Activated T-helper 2 cell treated with anti-CD3 and anti-CD28 coated beads, Interferon-gamma antibody, Interleukin-2, Interleukin-4, amounts not matched to agents 10 μg/mL and 5 μg/mL and 100 μg/mL, durations not matched to agents 14 hours and 24 hours and 36 hours (primary cell): ENCODE measurements around the gene GALNT10. TPM values are rescaled to one million over a fixed set of nuclear protein-coding genes. Genes with fewer than 3 reads are reported as not detected.

Experiments
- DNase-seq: peaks from one replicate; pipeline ENCODE4 v3.0.0; 2021; ENCODE audit warnings: low spot score
- H3K27ac Mint-ChIP-seq: one replicate; pipeline ENCODE4 v1.8.0; 2021; ENCODE audit warnings: mixed read lengths
- H3K27me3 Mint-ChIP-seq: one replicate; pipeline ENCODE4 v1.8.0; 2021; ENCODE audit warnings: low read depth, mixed read lengths
- H3K36me3 Mint-ChIP-seq: one replicate; pipeline ENCODE4 v1.8.0; 2021; ENCODE audit warnings: low read depth, mixed read lengths
- H3K4me1 Mint-ChIP-seq: one replicate; pipeline ENCODE4 v1.8.0; 2021; ENCODE audit warnings: low read depth, mixed read lengths
- H3K4me3 Mint-ChIP-seq: one replicate; pipeline ENCODE4 v1.8.0; 2021; ENCODE audit warnings: low read depth, mild to moderate bottlenecking, moderate library complexity, mixed read lengths
- H3K9me3 Mint-ChIP-seq: one replicate; pipeline ENCODE4 v1.8.0; 2021; ENCODE audit warnings: mixed read lengths
- intact Hi-C: fragments of 100-400 bp; cut with micrococcal nuclease; formaldehyde crosslinking; loops from one replicate; pipeline ENCODE4 v1.15.1; 2023
- total RNA-seq: library from RNA; stranded (reverse); gene quantifications from 2 replicates; pipeline ENCODE4 v1.2.3, GENCODE V29; 2022

GALNT10 gene
- total RNA-seq, 1 donor from 2014 or later = 35.5 TPM

DNA sequence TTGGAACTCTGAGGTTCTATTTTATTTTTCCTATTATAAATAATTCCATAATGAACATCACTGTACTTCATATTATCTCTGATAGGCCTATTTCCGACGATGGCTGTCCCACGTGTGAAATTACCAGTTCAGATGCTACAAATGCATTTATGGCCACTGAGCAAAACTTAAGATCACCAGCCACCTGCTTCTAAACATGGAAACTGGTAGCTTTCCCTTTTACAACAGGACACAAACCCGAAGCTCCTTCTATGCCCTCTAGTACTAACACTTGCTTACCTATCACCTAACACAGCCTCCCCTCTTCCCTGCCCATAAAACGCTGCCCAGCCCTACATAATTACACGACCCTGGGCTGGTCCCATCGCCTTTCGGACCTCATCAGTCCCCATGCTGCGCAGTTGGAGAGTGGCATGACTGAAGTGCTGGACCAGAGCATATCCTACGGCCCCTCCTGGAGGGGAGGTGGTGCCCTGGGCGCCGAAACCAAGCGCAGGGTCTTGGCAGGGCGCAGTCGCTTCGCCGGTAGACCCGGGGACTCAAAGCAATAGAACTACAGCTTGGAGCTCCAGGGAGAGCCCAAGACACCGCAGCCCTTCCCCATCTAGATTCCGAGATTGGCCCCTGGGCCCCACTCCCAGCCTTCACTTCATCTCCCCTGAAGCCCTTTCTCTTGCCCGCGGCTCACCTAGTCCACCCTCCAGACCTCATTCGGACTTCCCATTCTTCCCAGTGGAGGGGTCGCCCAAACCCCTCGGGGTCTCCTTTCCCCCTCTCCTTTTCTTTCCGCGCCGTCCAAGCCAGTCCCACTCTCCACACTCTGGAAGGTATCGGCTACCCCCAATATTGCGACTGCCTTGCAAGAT lies 254.3 kb downstream of the GALNT10 start:
- Mint-ChIP-seq H3K9me3 (no peaks in the 10 kb centered on the region), H3K4me3 (peak overlapping the region; percentile 98), H3K36me3 (peaks cover 28% of the 10 kb centered on the region), H3K27ac (peak overlapping the region; percentile 94), H3K4me1 (peaks cover 28% of the 10 kb centered on the region), H3K27me3 (no peaks in the 10 kb centered on the region)
- DNase-seq = peak; percentile 10
- intact Hi-C loops = loop anchor here (1.0 to 10.0 kb wide), 6 partner anchors 250 to 500 kb away; partner anchors contain the start of genes CNOT8, FAM114A2, GALNT10 and LARP1

- DNase-seq = peak; percentile 96
- H3K4me1 Mint-ChIP-seq = peaks cover 31% of the 10 kb centered on the region
- intact Hi-C loops = loop anchor here (1.0 to 10.0 kb wide), 6 partner anchors 251 to 499 kb away; partner anchors contain the start of genes CNOT8, FAM114A2, GALNT10 and LARP1
- H3K4me3 Mint-ChIP-seq = peak within 1 kb of the TSS; percentile 98
- no peaks in the 10 kb centered on the region for H3K27me3 Mint-ChIP-seq
- H3K36me3 Mint-ChIP-seq = peaks cover 28% of the 10 kb centered on the region
- peak within 1 kb of the TSS; percentile 94 for H3K27ac Mint-ChIP-seq
- no peaks in the 10 kb centered on the region for H3K9me3 Mint-ChIP-seq
Observed at GRCh38 chr5:154445422-154446194, 255.1 kb downstream of the GALNT10 start, which contains the start of gene SAP30L. Gene SAP30L (plus strand): TSS chr5:154445997. CDS start chr5:154446605, 608 bp downstream.

DNA sequence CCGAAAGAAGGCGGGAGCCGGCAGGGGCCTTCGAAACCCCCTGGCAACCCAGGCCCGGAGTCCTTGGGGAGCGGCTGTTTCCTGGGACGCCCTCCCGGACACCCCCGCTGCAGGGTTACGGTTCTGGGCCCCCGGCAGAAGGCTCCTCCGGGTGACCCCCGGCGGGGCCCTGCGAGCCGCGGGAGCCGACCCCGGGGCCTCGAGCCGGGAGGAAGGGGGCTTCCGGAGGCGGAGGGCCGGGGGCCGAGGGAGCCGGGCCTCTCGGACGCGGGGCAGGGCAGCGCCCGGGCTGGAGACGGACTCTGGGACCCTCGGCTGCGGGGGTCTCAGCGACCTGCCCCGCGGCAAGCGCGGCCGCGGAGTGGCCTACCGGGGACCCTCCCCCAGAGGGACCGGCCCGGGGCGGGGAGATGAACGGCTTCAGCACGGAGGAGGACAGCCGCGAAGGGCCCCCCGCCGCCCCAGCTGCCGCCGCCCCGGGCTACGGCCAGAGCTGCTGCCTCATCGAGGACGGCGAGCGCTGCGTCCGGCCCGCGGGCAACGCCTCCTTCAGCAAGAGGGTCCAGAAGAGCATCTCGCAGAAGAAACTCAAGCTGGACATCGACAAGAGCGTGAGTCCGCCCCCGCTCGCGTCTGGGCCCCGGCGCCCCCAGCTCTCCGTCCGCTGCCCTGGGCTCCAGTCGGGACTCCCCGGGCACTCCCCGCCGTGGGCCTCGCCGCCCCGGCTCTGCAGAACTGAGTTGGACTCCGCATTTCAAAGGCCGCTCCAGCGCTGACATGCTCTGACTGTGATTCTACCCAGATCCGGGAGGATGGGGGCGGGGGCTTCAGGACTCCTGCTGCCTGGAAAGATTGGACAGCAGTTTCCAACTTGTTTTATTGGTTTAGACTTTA lies 255.9 kb downstream of the GALNT10 start:
- no peaks in the 10 kb centered on the region for H3K9me3 Mint-ChIP-seq
- H3K4me1 Mint-ChIP-seq = peaks cover 32% of the 10 kb centered on the region
- H3K27me3 Mint-ChIP-seq = no peaks in the 10 kb centered on the region
- intact Hi-C loops = loop anchor here (5.0 to 10.0 kb wide), 3 partner anchors 252 to 498 kb away; partner anchors contain the start of genes GALNT10, LARP1 and MRPL22
- H3K4me3 Mint-ChIP-seq = peak overlapping the region; percentile 90
- peak overlapping the region; percentile 8 for H3K27ac Mint-ChIP-seq
- DNase-seq = peak; percentile 20
- peaks cover 29% of the 10 kb centered on the region for H3K36me3 Mint-ChIP-seq

DNA sequence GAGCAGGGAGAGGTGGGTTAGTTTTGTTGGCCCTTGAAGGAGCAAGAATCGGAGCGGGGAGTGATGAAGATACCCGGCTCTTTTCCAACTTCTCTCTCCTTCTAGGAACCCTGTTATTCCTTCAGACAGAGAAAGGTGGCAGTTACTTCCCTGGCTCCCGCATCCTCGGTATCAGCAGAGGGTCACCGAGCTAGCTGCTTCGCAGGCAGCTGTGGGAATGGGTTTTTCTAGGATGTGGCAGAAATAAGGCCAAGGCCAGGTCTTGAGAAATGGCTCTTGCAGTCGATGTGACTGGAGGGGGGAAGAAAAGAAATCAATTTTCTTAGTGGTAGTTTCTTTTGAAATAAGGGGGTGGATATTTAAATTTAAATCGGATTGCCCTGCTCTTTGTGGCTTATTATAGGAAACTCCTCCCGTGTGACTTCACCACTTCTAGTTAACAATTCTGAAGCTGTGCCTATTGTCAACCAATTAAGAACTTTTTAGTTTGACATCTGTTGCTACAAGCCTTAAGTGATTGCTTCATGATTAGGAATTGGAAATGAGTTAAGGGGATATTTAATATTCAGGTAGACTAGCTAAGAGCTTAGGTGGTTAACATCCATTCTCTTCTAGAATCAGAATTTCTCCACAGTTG lies 256.7 kb downstream of the GALNT10 start:
- no peaks in the 10 kb centered on the region for H3K27me3 Mint-ChIP-seq
- H3K36me3 Mint-ChIP-seq = peaks cover 26% of the 10 kb centered on the region
- H3K9me3 Mint-ChIP-seq = no peaks in the 10 kb centered on the region
- H3K4me3 Mint-ChIP-seq = peak overlapping the region; percentile 90
- peaks cover 30% of the 10 kb centered on the region for H3K4me1 Mint-ChIP-seq
- H3K27ac Mint-ChIP-seq = peak overlapping the region; percentile 18
- intact Hi-C loops = loop anchor here (5.0 to 10.0 kb wide), 3 partner anchors 252 to 498 kb away; partner anchors contain the start of genes GALNT10, LARP1 and MRPL22
- DNase-seq = no peak

DNA sequence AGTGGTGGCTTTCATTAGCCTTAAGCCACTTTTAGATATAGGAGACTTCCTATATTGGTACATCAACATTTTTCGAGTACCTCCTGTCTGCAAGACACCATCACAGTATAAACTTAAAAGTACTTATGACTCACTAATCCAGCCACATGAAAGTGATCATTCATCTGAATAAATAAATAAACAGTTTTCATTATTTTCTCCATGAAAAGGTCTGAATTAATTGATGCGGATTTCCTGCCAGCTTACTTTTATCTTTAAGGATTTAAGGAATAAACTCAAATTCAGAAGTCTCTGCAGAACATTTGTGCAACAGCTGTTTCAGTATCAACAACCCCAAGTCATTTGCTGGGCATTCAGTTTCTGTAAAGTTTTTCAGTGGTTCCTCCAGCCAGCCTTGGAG lies 259.3 kb downstream of the GALNT10 start:
- Mint-ChIP-seq H3K4me1 (peaks cover 23% of the 10 kb centered on the region), H3K27me3 (no peaks in the 10 kb centered on the region), H3K4me3 (no peak overlapping the region), H3K9me3 (no peaks in the 10 kb centered on the region), H3K36me3 (peaks cover 40% of the 10 kb centered on the region), H3K27ac (no peak overlapping the region)
- intact Hi-C loops = loop anchor here (5.0 to 10.0 kb wide), 3 partner anchors 255 to 495 kb away; partner anchors contain the start of genes GALNT10, LARP1 and MRPL22
- no peak for DNase-seq

DNA sequence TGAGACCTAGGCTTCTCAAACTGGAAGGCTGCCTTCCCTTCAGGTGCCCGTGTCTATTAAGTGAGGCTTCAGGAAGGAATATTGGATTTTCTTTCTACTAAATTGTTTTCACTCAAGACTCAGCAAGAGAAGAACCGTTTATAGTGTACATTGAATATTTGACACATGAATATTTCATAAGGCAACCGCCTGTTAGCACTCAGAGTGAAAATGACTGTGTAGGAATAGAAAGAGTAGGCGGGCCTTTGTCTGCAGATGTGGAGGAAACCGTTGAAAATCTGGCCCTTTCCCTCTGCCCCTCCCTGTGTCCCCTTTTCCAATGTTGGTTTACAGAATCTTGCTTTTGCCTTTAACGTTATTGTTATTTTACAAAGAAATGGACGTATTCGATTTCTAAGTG lies 261.4 kb downstream of the GALNT10 start:
- H3K27ac Mint-ChIP-seq = no peak overlapping the region
- H3K27me3 Mint-ChIP-seq = no peaks in the 10 kb centered on the region
- H3K4me3 Mint-ChIP-seq = no peak overlapping the region
- no peaks in the 10 kb centered on the region for H3K9me3 Mint-ChIP-seq
- peaks cover 54% of the 10 kb centered on the region for H3K36me3 Mint-ChIP-seq
- intact Hi-C loops = no loop called here
- no peak for DNase-seq
- peaks cover 23% of the 10 kb centered on the region for H3K4me1 Mint-ChIP-seq

- intact Hi-C loops = no loop called here
- peaks cover 57% of the 10 kb centered on the region for H3K36me3 Mint-ChIP-seq
- H3K27me3 Mint-ChIP-seq = no peaks in the 10 kb centered on the region
- H3K4me1 Mint-ChIP-seq = peaks cover 3% of the 10 kb centered on the region
- H3K27ac Mint-ChIP-seq = no peak overlapping the region
- no peak overlapping the region for H3K4me3 Mint-ChIP-seq
- DNase-seq = no peak
- H3K9me3 Mint-ChIP-seq = no peaks in the 10 kb centered on the region
Observed at GRCh38 chr5:154455585-154455984, 265.1 kb downstream of the GALNT10 start.

DNA sequence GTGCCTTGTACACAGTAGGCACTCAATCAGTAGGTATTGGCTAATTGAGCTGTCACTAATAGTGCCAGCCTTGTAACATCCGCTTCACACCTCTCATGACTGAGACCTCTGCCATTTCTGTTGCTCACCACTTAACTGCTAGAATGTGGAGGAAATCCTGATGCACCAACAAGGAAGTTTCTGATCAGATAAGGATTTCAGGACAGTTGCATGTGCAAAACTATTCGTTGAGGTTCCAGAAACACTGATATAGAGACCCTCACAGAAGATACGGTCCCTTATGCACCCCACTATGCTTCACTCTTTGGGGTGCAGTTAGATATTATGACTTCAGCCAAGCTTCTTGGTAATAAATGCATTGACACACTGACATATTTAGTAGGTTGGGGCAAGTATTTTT lies 266.0 kb downstream of the GALNT10 start:
- Mint-ChIP-seq H3K4me1 (peaks cover 3% of the 10 kb centered on the region), H3K27me3 (no peaks in the 10 kb centered on the region), H3K4me3 (no peak overlapping the region), H3K9me3 (no peaks in the 10 kb centered on the region), H3K27ac (no peak overlapping the region), H3K36me3 (peaks cover 49% of the 10 kb centered on the region)
- no peak for DNase-seq
- intact Hi-C loops = no loop called here

DNA sequence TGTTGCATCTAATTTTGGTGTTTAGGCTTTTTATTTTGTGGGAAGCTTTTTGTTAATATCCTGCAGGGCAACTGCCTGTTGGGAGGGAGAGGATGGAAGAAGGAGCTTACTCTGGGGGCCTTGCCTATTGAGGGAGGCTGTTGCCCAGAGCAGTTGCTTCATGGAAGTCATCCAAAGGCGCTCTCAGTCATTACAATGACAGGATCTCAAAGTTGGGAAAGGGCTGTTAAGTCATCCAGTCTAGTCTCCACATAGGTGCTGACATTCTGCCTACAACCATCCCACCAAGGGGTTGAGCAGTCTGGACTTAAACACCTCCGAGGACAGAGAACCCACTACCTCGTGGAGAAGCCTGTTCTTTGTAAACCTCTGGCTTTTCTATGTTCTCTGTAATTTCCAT lies 268.5 kb downstream of the GALNT10 start:
- Mint-ChIP-seq H3K4me1 (peaks cover 3% of the 10 kb centered on the region), H3K9me3 (no peaks in the 10 kb centered on the region), H3K27me3 (no peaks in the 10 kb centered on the region), H3K27ac (no peak overlapping the region), H3K4me3 (no peak overlapping the region), H3K36me3 (peaks cover 31% of the 10 kb centered on the region)
- intact Hi-C loops = no loop called here
- DNase-seq = no peak

- H3K36me3 Mint-ChIP-seq = peaks cover 22% of the 10 kb centered on the region
- no peak overlapping the region for H3K4me3 Mint-ChIP-seq
- intact Hi-C loops = no loop called here
- no peak for DNase-seq
- H3K4me1 Mint-ChIP-seq = peaks cover 3% of the 10 kb centered on the region
- H3K27me3 Mint-ChIP-seq = peaks cover 5% of the 10 kb centered on the region
- no peak overlapping the region for H3K27ac Mint-ChIP-seq
- H3K9me3 Mint-ChIP-seq = no peaks in the 10 kb centered on the region
Observed at GRCh38 chr5:154460172-154460571, 269.6 kb downstream of the GALNT10 start.

DNA sequence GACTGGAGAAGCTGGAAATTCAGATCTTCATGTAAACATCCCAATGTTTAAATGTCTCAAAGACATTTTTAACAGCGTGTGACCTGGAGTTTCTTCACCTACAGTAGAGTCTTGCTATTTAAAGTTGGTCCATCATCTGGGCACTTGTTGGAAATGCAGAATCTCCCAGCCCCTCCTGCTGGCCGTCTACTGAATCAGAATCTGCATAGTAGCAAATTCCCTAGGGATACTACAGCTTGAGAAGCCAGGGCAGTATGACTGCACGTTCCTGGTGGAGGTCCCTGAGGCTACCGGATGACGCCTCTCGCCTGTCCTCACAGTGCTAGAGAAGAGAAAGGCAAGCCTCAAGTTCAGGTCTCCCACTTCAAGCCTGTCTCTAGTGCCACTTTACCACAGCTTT lies 271.0 kb downstream of the GALNT10 start:
- Mint-ChIP-seq H3K4me1 (peaks cover under 1% of the 10 kb centered on the region), H3K27ac (no peak overlapping the region), H3K27me3 (peaks cover 10% of the 10 kb centered on the region), H3K9me3 (no peaks in the 10 kb centered on the region), H3K36me3 (peaks cover 14% of the 10 kb centered on the region), H3K4me3 (no peak overlapping the region)
- intact Hi-C loops = no loop called here
- no peak for DNase-seq
